Stimulated activated CD8-positive, alpha-beta memory T cell treated with anti-CD3 and anti-CD28 coated beads, Interleukin-7, amount 100 ng/mL, for 4 hours (primary cell): ENCODE data around the gene GMPR.

Source experiments
- DNase-seq, 2 donors: peaks; one replicate each; pipeline ENCODE4 v3.0.0-alpha.2; 2020; ENCODE audit warnings: low read depth in 2 of 2

The GMPR gene

DNA sequence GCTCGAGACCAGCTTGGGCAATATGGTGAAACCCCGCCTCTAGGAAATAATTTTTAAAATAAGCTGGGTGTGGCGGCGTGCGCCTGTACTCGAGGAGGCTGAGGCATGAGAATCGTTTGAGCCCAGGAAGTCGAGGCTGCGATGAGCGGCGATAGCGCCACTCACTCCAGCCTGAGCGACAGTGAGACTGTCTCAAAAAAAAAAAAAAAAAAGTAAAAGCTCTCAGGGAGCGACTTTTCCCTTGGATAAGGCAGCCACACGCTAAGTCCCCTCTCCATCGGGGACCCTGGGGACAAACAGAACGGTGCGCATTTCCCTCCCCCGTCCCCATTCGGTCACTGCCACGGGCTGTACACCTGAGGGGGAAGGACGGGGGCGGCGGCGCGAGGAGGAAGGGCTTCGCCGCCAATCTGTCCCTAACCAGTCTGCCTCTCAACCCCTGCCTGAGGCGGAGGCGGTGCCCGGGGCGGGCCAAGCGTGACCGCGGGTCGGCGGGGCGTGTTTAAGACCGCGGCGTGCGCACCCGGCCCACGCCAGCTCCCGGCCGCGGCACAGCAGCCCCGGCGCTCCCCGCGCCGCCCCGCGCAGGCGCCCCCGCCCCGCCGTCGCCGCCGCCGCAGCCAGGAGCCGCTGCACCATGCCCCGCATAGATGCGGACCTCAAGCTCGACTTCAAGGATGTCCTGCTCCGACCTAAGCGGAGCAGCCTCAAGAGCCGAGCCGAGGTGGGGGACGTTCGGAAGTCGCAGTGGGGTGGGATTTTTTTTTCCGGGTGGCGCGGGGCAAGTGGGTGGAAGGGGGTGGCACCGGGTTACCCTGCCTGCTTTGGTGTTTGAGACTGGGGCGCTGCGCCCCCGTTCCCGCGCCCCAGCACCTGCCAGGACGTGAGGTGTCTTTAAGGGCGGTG is at the start of gene GMPR:
TSS of gene GMPR (plus strand) at position 531 of the 906 bp plus-strand sequence. CDS start at position 638, 107 bp downstream.
- DNase-seq: peak; percentile 52 to 80

DNA sequence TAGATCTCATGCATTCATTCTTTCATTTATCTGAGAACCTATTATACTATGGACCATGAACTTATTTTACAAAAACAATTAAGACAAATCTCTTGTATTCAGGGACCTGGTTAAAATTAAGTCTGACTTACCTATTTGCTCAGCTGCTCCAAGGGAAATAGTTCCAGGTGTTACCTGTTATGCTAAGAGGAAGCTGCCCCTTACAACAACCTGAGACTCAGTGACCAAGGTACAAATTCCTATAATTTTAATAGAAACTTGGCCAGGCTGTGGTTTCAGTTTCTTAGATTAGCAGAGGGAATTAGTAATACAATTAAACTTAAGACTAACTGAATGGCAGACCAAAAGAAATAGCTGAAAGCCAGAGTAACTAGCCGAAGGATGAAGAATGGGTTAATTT is 48.2 kb upstream of the GMPR start:
- no peak for DNase-seq

DNA sequence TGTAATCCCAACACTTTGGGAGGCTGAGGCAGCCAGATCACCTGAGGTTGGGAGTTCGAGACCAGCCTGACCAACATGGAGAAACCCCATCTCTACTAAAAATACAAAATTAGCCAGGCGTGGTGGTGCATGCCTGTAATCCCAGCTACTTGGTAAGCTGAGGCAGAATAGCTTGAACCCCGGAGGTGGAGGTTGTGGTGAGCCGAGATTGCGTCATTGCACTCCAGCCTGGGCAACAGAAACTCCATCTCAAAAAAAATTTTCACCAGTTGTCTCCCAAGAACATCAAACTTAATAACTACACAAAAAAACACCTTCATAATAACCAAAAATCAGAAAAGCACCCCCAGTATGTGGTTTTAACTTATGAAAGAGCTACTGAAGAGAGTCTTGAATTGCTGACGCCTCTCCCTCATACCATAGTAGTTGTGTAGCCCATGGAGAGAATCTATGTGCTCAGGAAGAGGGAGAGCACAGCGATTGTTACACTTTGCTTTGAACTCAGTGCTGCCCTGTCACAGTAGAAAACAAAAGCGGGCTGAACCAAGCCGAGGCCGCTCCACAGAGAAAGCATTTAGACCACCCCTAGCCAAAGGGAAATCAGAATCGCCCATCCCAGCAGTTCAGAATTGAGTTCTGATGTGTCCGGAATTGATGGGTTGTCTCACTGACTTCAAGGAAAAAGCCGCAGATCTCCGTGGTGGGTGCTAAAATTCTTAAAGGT is 42.0 kb upstream of the GMPR start:
- DNase-seq: no peak

DNA sequence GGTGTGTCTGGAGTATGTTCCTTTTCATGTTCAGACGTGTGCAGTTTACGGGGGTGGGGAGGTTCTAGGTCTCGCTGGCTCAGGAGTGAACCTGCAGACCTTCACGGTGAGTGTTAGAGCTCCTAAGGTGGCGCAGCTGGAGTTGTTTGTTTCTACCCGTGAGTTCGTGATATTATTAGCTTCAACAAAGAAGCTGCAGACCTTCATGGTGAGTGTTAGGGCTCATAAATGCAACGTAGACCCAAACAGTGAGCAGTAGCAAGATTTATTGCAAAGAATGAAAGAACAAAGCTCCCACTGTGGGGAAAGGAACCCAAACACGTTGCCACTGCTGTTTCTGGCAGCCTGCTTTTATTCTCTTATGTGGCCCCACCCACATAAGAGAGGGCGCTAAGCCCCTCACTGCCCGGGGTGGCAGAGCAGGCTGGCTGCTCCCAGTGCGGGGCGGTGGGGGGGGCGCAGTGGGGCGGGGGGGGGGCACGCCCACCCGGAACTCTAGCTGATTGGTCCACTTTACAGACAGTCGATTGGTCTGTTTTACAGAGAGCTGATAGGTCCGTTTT is 41.3 kb upstream of the GMPR start:
- no peak for DNase-seq

DNA sequence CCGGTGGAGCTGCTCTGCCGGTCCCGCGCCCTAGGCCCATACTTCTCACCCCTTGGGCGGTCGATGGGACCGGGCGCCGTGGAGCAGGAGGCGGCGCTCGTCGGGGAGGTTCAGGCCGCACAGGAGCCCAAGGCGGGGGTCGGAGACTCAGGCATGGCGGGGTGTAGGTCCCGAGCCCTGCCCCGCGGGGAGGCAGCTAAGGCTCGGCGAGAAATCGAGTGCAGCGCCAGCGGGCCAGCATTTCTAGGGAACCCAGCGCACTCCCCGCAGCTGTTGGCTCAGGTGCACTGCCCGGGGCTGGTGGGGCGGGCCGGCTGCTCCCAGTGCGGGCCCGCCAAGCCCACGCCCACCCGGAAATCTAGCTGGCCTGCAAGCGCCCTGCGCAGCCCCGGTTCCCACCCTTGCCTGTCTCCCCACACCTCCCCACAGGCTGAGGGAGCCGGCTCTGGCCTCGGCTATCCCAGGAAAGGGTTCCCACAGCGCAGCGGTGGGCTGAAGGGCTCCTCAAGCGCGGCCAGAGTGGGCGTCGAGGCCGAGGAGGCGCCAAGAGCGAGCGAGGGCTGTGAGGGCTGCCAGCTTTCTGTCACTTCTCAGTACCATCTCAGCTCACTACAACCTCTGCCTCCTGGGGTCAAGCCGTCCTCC is 40.2 kb upstream of the GMPR start:
- DNase-seq: no peak

DNA sequence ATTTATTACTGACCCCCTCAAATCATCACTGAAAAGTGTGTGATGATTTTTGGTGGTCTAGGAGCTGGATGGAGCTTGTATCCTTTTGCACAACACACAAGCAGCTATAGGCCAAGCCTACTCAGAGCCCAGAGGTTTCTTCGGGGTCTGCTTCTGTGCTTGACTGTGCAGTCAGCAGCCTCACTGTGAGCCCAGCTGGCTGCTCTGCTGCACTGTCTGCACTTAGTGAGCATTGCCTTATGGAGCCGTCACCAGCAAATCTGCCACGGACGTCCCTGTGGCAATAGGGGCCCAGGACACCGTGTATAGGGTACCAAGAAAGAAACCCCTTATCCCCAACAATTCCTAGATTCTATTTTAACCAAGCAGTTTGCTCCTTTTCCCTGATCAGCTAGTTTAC is 38.6 kb upstream of the GMPR start:
- DNase-seq: no peak

DNA sequence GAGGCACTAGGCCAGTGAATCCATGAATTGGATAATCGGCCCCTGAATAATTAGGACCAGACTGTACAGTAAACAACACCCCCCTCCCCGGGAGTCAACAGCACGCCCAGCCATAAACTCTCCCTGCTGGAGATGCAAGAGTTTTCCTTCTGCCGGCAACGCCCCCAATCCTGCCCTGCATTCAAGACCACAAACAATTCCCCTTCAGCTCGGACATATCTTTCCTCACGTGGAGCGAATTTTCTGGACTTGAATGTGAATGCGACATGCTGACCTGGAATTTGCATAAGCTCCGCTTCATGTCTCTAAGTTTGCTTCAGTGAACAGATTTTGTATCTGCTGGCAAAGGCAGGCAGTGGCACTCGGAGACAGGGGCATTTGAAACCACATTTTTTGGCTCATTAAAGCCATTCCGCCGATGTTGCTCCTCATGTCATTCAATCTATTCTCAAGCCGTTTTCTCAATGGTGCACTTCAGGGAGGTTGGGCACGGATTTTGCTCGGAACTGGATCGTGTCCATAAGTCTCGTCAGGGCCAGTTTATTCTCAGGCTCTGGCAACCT is 38.0 kb upstream of the GMPR start:
- DNase-seq: no peak

DNA sequence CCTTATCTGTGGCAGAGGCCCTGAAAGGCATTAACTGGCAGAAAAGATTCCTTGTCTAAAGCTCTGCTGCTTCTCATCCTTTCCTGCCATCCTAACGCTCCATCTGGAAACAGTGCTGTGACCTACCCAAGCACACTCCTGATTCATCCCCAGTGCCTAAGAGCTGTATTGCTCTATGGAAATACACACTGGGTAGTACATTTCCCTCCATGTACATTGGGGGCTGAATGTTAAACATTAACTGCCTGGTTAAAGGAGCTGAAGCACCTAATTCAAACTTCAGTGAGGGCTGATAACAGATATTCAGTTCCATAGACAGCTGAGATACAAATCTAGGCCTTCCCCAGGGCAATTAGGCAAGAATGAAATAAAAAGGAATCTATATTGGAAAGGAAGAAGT is 36.7 kb upstream of the GMPR start:
- DNase-seq: no peak

DNA sequence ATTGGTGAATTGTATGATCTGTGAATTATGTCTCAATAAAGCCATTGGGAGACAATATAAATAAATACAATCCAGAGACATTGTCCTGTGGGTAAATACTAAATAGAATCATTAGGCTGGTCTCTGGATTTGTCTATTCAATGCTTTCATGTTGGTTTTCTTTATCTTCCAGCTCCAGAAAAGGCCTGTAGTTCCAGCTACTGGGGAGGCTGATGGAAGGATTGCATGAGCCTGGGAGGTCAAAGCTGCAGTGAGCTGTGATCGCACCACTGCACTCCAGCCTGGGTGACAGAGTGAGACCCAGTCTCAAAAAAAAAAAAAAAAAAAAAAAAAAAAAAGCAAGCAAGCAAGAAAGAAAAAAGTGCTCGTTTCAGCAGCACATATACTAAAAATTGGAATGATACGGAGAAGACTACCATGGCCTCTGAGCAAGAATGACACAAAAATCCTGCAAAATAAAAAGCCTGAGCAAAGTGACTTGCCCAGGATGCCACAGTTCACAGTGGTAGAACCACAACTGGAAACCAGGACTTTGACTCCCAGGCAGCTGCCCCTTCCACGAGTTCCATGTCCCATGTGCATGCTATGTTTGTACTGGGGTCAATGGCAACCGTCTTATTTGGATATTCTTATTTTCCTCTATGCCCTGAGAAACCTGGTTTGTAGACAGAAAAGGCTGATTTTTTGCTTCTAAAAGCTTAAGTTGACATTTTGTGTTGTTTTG is 33.6 kb upstream of the GMPR start:
- DNase-seq: no peak

DNA sequence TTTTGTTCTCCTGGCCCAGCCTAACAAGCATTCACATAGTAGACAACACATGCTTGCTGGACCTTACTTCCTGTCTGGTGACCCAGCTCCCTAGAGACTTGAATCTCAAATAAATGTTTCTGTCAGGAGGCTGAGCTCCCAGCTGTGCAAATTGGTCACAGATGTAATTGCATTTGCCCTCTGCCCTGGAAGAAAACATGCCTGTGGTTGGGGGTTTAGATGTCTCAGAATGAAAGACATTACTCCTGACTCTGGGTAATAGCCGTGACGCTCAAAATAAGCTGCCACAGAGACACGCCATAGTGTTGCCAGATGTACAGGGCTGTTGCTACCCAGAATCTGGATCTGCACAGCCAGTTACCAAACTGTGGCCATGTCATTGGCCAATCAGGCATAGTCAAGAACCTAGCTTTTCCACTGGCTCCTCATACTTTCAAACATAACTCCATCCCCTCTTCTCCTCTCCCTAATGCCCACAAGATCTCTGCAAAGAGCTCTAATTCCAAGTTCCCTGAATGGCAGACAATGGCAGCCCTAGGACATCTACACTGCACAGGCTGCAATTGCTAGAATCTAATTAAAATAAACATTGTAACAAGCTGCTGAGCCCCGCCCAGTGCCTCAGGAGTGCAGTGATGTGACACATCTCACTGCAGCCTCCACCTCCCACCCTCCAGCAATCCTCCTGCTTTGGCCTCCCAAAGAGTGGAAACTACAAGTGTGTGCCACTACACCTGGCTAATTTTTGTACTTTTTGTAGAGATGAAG is 32.8 kb upstream of the GMPR start:
- no peak for DNase-seq

DNA sequence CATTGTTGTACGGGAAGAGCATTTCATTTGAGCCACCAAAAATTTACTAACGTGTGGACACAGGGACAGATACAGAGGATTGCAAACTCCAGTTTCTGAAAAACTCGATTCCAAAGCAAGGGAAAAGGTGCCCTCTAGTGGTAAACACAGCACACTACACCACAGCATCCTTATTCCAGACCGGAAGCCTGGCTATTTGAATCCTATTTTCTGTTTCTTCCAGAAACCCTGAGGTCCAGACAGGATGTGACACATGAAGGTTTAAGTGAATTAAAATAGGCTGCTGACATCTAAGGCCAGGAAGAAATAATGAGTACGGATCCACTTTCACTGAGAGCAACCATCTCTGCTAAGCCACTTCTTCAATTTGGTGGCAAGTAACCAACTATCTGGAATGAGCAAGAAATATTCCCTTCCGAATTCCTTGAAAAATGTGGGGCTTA is 31.8 kb upstream of the GMPR start:
- DNase-seq: no peak

DNA sequence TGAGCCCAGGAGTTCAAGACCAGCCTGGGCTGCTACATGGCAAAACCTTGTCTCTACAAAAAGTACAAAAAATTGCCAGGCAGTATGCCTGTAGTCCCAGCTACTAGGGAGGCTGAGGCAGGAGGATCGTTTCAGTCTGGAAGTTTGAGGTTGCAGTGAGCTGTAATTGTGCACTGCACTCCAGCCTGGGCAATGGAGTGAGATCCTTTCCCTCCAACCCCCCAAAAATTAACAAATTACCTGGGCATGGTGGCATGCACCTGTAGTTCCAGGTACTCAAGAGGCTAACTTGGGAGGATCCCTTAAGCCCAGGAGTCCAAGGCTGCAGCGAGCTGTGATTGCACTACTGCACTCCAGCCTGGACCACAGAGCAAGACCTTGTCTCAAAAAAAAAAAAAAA is 29.4 kb upstream of the GMPR start:
- no peak for DNase-seq

DNA sequence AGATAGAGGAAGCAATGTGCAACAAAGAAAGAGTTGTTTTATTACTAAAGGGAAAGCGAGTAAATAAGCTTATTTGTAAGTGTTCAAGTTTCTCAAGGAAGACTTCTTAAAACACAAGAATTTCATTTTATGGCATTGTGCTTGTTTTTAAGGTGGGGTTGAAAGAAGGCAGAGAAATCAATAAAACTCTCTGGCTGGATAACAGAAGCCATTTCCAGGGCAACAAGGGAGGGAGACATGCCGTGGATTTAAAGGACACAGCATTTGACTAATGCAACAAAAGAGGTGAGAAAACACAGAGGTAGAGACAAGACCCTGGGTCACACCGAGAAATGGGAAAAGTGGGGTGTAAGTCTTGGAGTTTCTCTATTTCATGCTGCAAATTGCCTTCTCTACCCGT is 28.8 kb upstream of the GMPR start:
- DNase-seq: no peak

DNA sequence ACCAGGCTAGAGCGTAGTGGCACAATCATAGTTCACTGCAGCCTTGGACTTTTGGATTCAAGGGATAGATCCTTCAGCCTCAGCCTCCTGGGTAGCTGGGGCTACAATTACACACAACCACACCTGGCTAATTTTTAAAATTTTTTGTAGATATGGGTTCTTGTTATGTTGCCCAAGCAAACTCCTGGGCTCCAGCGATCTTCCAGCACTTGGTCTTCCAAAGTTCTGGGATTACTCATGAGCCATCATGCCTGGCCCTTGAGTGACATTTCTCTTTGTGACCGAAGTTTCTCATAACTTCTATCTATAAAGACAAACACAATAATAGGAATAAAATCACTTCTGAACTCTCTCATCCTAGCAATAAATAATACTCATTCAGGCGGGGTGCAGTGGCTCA is 26.1 kb upstream of the GMPR start:
- DNase-seq: no peak

DNA sequence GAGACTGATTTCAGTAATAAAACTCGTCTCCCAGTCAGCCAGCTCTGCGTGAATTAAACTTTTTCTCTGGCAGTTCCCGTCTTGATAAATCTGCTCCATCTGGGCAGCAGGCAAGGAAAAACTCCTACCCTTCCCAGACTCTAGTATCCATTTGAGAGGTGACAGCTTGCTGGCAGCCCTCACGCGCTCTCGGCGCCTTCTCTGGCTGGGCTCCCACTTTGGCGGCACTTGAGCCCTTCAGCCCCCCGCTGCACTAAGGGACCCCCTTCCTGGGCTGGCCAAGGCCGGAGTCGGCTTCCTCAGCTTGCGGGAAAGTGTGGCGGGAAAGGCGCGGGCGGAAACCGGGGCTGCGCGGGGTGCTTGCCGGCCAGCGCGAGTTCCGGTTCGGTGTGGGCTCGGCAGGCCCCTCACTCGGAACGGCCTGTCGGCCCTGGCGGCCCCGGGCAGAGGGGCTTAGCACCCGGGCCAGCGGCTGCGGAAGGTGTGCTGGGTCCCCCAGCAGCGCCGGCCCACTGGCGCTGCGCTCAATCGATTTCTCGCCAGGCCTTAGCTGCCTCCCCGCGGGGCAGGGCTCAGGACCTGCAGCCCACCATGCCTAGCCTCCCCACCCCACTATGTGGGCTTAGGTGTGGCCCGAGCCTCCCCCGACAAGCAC is 21.8 kb upstream of the GMPR start:
- no peak for DNase-seq

DNA sequence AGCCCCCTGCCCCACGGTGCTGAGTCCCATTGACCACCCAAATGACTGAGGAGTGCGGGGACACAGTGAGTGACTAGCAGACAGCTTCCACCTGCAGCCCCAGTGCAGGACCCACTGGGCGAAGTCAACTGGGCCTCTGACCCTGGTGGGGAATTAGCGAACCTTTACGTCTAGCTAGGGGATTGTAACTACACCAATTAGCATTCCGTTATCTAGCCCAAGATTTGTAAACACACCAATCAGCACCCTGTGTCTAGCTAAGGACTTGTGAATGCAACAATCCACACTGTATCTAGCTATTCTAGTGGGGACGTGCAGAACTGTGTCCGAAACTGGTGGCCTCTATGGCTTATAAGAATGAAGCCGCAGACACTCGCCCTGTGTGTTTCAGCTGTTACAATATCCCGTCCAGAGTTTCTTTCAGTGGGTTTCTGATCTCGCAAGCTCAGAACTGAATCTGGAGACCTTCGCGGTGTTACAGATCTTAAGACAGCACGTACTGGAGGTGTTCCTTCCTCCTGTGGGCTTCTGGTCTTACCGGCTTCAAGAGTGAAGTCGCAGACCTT is 21.1 kb upstream of the GMPR start:
- no peak for DNase-seq

DNA sequence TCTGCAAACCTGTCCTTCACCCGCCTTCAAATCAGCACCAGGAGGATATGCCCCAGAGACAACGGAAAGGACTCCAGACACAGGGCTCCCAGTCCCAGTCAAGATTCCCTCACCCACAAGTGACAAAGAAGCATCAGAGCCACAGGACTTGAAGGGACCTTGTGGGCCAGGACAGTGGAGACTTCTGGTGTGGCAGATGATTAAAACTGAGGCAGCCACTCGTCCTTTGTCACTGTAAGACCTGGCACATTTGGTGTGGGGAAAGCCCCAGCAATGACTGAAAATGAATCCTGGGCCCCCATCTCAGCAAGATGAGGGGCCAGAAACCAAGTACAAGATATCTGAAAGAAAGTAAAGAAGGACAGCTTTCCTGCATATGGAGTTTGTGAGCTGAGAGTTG is 15.6 kb upstream of the GMPR start:
- DNase-seq: no peak

DNA sequence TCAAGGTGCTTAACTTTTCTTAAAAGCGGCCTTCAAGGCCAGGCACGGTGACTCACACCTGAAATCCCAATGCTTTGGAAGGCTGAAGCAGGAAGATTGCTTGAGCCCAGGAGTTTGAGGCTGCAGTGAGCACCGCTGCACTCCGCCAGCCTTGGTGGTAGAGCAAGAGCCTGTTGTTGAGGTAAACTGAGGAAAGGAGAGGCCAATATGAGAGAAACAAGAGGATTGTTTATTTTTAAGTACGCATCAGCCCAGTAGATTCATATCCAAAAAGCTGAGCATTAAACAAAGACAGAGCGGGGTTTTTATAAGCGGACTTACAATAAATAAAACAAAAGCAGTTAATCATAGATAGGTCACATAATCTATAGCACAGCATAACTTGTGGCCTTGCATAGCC is 15.0 kb upstream of the GMPR start:
- DNase-seq: no peak

DNA sequence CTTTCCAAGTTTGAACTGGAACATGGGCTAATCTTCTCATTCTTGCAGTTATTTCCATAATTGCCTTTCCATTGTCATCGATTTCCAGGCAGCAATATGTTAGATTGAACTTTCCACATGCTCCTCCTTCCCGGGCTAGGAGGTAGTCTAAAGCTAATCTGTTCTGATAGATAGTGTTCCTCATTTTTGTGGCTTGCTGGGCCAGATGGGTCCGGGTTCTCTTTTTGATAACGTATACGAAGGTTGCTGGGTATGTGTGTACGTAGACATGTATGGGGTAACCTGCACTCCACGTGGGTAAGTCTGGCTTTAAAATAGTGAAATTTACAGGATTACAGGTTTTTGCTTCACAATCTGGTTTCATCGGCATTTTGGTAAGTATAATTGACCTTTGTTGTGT is 14.0 kb upstream of the GMPR start:
- no peak for DNase-seq
